ENCODE results near the gene NR4A3. TPM values are rescaled to one million over a fixed set of nuclear protein-coding genes. Genes with fewer than 3 reads are reported as not detected.

Gene NR4A3
- total RNA-seq, 1 experiment from 2014 or later, result 0.24 TPM

DNA sequence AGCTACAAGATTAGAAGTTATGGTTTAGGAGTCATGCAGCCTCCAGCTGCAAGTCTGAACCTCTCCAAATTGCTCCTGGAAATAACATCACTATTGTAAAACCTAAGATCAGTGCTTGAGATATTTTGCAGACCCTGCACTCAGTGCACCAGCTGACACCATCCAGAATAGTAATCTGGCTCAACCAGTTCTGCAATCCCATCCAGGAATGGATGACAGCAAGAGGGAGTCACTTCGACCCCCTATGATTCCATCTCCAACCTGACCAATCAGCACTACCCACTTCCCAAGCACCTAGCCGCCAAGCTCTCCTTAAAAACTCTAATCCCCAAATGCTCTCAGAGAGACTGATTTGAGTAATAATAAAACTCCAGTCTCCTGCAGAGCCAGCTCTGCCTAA lies 37.9 kb upstream of the NR4A3 start:
- no peak overlapping the region for H4K8ac ChIP-seq (replicated peaks; ENCODE audit: insufficient read length, low read depth, low read length)
- no peak overlapping the region for H3K14ac ChIP-seq (ENCODE audit: insufficient read depth, low read length)
- no peaks in the 10 kb centered on the region for H3K79me1 ChIP-seq (ENCODE audit: insufficient read depth, low read depth, low read length, poor library complexity, severe bottlenecking)
- Mint-ChIP-seq H3K9me3 (peaks cover 0 to 3% of the 10 kb centered on the region in 2 experiments; a peak in 2 of 5 replicates), H3K27ac (peak overlapping the region in 2 of 3 experiments; percentile 4 to 85; a peak in 3 of 7 replicates), H3K27me3 (ENCODE audit: low read depth) (no peaks in the 10 kb centered on the region; the same call in 1 of the 2 replicates), H3K4me1 (peaks cover 37 to 45% of the 10 kb centered on the region in 2 experiments), H3K36me3 (ENCODE audit: insufficient read depth in 1 of 3, low read depth in 3 of 3) (peaks cover 0 to 4% (median 0%) of the 10 kb centered on the region in 3 experiments; a peak in 1 of 7 replicates), H3K4me3 (peak overlapping the region in 1 of 2 experiments; percentile 3; a peak in 2 of 5 replicates)
- no peak overlapping the region for H2AK5ac ChIP-seq (ENCODE audit: insufficient read length, low read length)
- no peak overlapping the region for H2BK20ac ChIP-seq (ENCODE audit: low read depth, low read length, poor library complexity, severe bottlenecking)
- no peaks in the 10 kb centered on the region for H3K23me2 ChIP-seq (ENCODE audit: insufficient read length, low read depth, low read length, poor library complexity, severe bottlenecking)
- WGBS (ENCODE audit: extremely low coverage, insufficient read length, low lambda C conversion rate), result no CpG with 5 or more reads among the region's 2 CpGs
- H2BK12ac ChIP-seq (ENCODE audit: insufficient read length, low read depth, low read length), result no peak overlapping the region
- H3K23ac ChIP-seq (ENCODE audit: insufficient read length, low read depth, low read length), result no peak overlapping the region
- DNase-seq, result peak; percentile 29
- no peak overlapping the region for H2BK120ac ChIP-seq (ENCODE audit: low read depth, low read length, poor library complexity, severe bottlenecking)
- TF ChIP-seq, protein P1, sequence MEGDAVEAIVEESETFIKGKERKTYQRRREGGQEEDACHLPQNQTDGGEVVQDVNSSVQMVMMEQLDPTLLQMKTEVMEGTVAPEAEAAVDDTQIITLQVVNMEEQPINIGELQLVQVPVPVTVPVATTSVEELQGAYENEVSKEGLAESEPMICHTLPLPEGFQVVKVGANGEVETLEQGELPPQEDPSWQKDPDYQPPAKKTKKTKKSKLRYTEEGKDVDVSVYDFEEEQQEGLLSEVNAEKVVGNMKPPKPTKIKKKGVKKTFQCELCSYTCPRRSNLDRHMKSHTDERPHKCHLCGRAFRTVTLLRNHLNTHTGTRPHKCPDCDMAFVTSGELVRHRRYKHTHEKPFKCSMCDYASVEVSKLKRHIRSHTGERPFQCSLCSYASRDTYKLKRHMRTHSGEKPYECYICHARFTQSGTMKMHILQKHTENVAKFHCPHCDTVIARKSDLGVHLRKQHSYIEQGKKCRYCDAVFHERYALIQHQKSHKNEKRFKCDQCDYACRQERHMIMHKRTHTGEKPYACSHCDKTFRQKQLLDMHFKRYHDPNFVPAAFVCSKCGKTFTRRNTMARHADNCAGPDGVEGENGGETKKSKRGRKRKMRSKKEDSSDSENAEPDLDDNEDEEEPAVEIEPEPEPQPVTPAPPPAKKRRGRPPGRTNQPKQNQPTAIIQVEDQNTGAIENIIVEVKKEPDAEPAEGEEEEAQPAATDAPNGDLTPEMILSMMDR (conservative IDR thresholded peaks at IDR 0.05), result no peak
- H2BK15ac ChIP-seq (ENCODE audit: low read depth, low read length), result no peak overlapping the region
- H3K18ac ChIP-seq (ENCODE audit: insufficient read length, low read depth, low read length), result no peak overlapping the region
- no peak overlapping the region for H4K91ac ChIP-seq (ENCODE audit: insufficient read length, low read depth, low read length)
- peaks cover 14% of the 10 kb centered on the region for H3K4me1 ChIP-seq (ENCODE audit: insufficient read depth, low read length)
- no peak overlapping the region for H3K27ac ChIP-seq (ENCODE audit: insufficient read length, low read depth, low read length)
- H2BK5ac ChIP-seq (ENCODE audit: insufficient read length, low read length), result no peak overlapping the region
- no peaks in the 10 kb centered on the region for H3K79me2 ChIP-seq (ENCODE audit: insufficient read depth, low read length)
- H3K9ac ChIP-seq (ENCODE audit: extremely low read depth, insufficient read length, low read length), result no peak overlapping the region
- no peak overlapping the region for H3T11ph ChIP-seq (ENCODE audit: low read length)
- no peak overlapping the region for H4K5ac ChIP-seq (ENCODE audit: insufficient read length, low read depth, low read length)
- no peaks in the 10 kb centered on the region for H3K9me3 ChIP-seq (ENCODE audit: control insufficient read depth, low read depth, low read length)
- no peak overlapping the region for H3K4me2 ChIP-seq (ENCODE audit: insufficient read depth, insufficient read length, low read length)
- no peak overlapping the region for H2AFZ ChIP-seq (ENCODE audit: low read length)
- H3K4ac ChIP-seq (ENCODE audit: low read depth, low read length), result no peak overlapping the region
- no peak overlapping the region for H3K56ac ChIP-seq (ENCODE audit: insufficient read length, low read depth, low read length)
- no peaks in the 10 kb centered on the region for H3K27me3 ChIP-seq (ENCODE audit: insufficient read depth, low read length)
- no peaks in the 10 kb centered on the region for H4K20me1 ChIP-seq (ENCODE audit: control insufficient read depth, insufficient read depth, insufficient read length)

Measured in H9 (cell line).